A673 (cell line): Measurements from ENCODE around the gene SUPT3H. TPM values are rescaled to one million over a fixed set of nuclear protein-coding genes. Genes with fewer than 3 reads are reported as not detected.

Experiments used
- BruUV-seq: library from RNA; stranded (reverse); fragments of 400-500 nt; replicated peaks from 2 replicates; lab custom pipeline; 2021; lab: Mats Ljungman, UMichigan
- CTCF ChIA-PET: fragments of 300-600 bp; sonication (Branson Sonifier 250); formaldehyde crosslinking; loops from one replicate; lab custom pipeline; 2022; ENCODE audit warnings: antibody characterized with exemption; lab: Charles Lee
- POLR2A ChIA-PET: fragments of 300-600 bp; sonication (Branson Sonifier 250); formaldehyde crosslinking; loops from one replicate; lab custom pipeline; 2022; ENCODE audit warnings: antibody characterized with exemption; ENCODE audit not compliant: low non-redundant PET; lab: Charles Lee
- DNase-seq: peaks from one replicate; pipeline ENCODE4 v3.0.0-alpha.2; 2015; ENCODE audit warnings: low spot score
- H3K27ac ChIP-seq: fragments of 200-600 bp; sonication (generic); 2 replicates; pipeline ENCODE4 v1.5.1; 2016; ENCODE audit warnings: mixed run types, low read depth, mild to moderate bottlenecking, mixed read lengths, antibody characterized with exemption, low read length; ENCODE audit not compliant: poor library complexity, severe bottlenecking
- H3K27me3 ChIP-seq: fragments of 200-600 bp; sonication (generic); replicated peaks from 2 replicates; pipeline ENCODE4 v1.6.1; 2017; ENCODE audit warnings: mixed run types, low read depth, mild to moderate bottlenecking, mixed read lengths, antibody characterized with exemption, low read length; ENCODE audit not compliant: insufficient read depth, poor library complexity
- H3K36me3 ChIP-seq: fragments of 200-600 bp; sonication (generic); 2 replicates; pipeline ENCODE4 v1.6.1; 2016; ENCODE audit warnings: mixed run types, mild to moderate bottlenecking, mixed read lengths, antibody characterized with exemption, low read length; ENCODE audit not compliant: insufficient read depth, poor library complexity, severe bottlenecking
- H3K4me1 ChIP-seq: fragments of 200-600 bp; sonication (generic); 2 replicates; pipeline ENCODE4 v1.6.1; 2017; ENCODE audit warnings: mixed run types, mild to moderate bottlenecking, mixed read lengths, antibody characterized with exemption, low read length; ENCODE audit not compliant: insufficient read depth, poor library complexity, severe bottlenecking
- H3K4me3 ChIP-seq: fragments of 200-600 bp; sonication (generic); 2 replicates; pipeline ENCODE4 v1.5.1; 2016; ENCODE audit warnings: low read depth, mixed run types, mild to moderate bottlenecking, mixed read lengths, low read length; ENCODE audit not compliant: poor library complexity, severe bottlenecking
- H3K9me3 ChIP-seq: fragments of 200-600 bp; sonication (generic); 2 replicates; pipeline ENCODE4 v1.6.1; 2016; ENCODE audit warnings: mixed run types, low read depth, mild to moderate bottlenecking, mixed read lengths, antibody characterized with exemption, low read length; ENCODE audit not compliant: poor library complexity, severe bottlenecking
- EZH2 ChIP-seq: fragments of 200-600 bp; sonication (generic); IDR thresholded peaks from 2 replicates; pipeline ENCODE4 v1.6.1; 2017; ENCODE audit warnings: borderline replicate concordance, low read depth, mild to moderate bottlenecking, mixed read lengths, antibody characterized with exemption, low read length; ENCODE audit not compliant: poor library complexity, severe bottlenecking
- intact Hi-C: fragments of 100-400 bp; cut with micrococcal nuclease; formaldehyde crosslinking; loops from one replicate; pipeline ENCODE4 v1.10.0; 2022; ENCODE audit not compliant: unreplicated experiment
- total RNA-seq: library from RNA; stranded (reverse); gene quantifications from 2 replicates; pipeline ENCODE4 v1.2.3, GENCODE V29; 2021
- TF ChIP-seq, protein P1 (sequence below): fragments of 300-800, 200-600 bp; sonication (generic); conservative IDR thresholded peaks from 2 replicates; pipeline ENCODE4 v1.5.1; 2017; ENCODE audit warnings: low read depth, mild to moderate bottlenecking, antibody characterized with exemption, low read length, moderate library complexity, mixed read lengths

SUPT3H gene
- total RNA-seq, 1 experiment from 2014 or later: 10.8 TPM

DNA sequence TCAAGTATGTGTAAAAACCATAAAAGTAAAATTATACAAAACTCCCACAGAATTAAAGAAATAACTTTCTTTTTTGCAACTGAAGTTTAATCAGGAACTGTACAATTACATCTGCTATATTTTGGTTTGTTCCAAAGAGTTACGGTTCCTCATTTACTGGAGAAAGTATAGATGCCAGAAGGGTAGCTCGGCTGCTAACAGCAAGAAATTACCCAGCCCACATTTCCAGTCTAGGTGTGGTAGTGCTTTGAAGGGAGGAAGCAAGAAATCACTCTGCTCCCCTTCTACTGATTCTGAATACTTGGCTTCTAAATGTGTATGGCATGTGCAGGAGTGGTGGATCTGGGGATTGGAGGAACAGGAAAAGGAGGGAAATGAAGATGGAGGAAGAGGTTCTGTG is 549.0 kb downstream of the SUPT3H start:
- POLR2A ChIA-PET: no interaction called here

GRCh38 chr6:44826025-44826676 is 551.6 kb downstream of the SUPT3H start:
- H3K36me3 ChIP-seq: no peaks in the 10 kb centered on the region
- H3K27ac ChIP-seq: no peak overlapping the region
- POLR2A ChIA-PET: no interaction called here
- H3K4me1 ChIP-seq: peaks cover 34% of the 10 kb centered on the region
- no peak for TF ChIP-seq EZH2
- TF ChIP-seq, protein P1, sequence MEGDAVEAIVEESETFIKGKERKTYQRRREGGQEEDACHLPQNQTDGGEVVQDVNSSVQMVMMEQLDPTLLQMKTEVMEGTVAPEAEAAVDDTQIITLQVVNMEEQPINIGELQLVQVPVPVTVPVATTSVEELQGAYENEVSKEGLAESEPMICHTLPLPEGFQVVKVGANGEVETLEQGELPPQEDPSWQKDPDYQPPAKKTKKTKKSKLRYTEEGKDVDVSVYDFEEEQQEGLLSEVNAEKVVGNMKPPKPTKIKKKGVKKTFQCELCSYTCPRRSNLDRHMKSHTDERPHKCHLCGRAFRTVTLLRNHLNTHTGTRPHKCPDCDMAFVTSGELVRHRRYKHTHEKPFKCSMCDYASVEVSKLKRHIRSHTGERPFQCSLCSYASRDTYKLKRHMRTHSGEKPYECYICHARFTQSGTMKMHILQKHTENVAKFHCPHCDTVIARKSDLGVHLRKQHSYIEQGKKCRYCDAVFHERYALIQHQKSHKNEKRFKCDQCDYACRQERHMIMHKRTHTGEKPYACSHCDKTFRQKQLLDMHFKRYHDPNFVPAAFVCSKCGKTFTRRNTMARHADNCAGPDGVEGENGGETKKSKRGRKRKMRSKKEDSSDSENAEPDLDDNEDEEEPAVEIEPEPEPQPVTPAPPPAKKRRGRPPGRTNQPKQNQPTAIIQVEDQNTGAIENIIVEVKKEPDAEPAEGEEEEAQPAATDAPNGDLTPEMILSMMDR: no peak
- CTCF ChIA-PET: no interaction called here
- H3K27me3 ChIP-seq: no peaks in the 10 kb centered on the region
- no TSS peak for BruUV-seq
- intact Hi-C loops: no loop called here
- H3K4me3 ChIP-seq: no peak overlapping the region
- no peaks in the 10 kb centered on the region for H3K9me3 ChIP-seq
- no peak for DNase-seq

More for the DNA sequence above, 549.0 kb downstream of the SUPT3H start:
- Histone ChIP-seq H3K27me3 (no peaks in the 10 kb centered on the region), H3K4me3 (no peak overlapping the region), H3K36me3 (no peaks in the 10 kb centered on the region), H3K4me1 (peaks cover 38% of the 10 kb centered on the region), H3K27ac (no peak overlapping the region), H3K9me3 (no peaks in the 10 kb centered on the region)
- TF ChIP-seq, protein P1: no peak
- TF ChIP-seq EZH2: no peak
- CTCF ChIA-PET: no interaction called here
- no peak for DNase-seq
- intact Hi-C loops: no loop called here
- no TSS peak for BruUV-seq

DNA sequence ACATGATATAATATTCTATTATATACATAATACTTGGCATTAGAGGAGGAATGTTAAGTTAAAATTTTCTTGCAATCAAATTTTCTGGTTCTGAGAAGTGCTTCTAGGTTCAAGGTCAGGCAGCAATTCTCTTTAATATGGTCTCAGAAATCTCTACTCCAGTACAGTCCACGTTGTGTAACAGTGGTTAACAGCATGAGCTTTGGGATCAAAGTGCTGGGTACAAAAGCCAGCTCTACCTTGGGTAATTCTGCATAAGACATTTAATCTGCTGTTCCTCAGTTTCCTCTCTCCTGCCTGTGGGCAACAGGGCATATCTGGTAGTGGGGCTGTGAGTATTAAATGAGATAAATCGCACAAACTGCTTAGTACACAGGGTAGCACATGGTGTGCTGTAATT is 552.5 kb downstream of the SUPT3H start:
- POLR2A ChIA-PET: no interaction called here
- Histone ChIP-seq H3K27ac (no peak overlapping the region), H3K27me3 (no peaks in the 10 kb centered on the region), H3K4me3 (no peak overlapping the region), H3K9me3 (no peaks in the 10 kb centered on the region), H3K4me1 (peaks cover 27% of the 10 kb centered on the region), H3K36me3 (no peaks in the 10 kb centered on the region)
- no peak for DNase-seq
- TF ChIP-seq, protein P1: no peak
- intact Hi-C loops: no loop called here
- CTCF ChIA-PET: no interaction called here
- BruUV-seq: no TSS peak
